Spinal cord (tissue), 10 donors: ENCODE data around the gene EPHA6. TPM values are rescaled to one million over a fixed set of nuclear protein-coding genes. Genes with fewer than 3 reads are reported as not detected.
A peak's percentile ranks its signal among the peaks of the same experiment; 100 is the strongest.

Source experiments
- DNase-seq, 6 donors: peaks; one replicate each; pipeline versions ENCODE4 v3.0.0 to v3.0.0-alpha.2; 2013 to 2015; ENCODE audit warnings: low spot score in 6 of 6, low read depth in 4 of 6
- H3K27ac ChIP-seq: one replicate; pipeline ENCODE4 v1.5.1; 2013; ENCODE audit warnings: low read depth, low read length, control low read depth
- H3K27me3 ChIP-seq: one replicate; pipeline ENCODE4 v1.6.1; 2013; ENCODE audit warnings: low read length; ENCODE audit not compliant: control insufficient read depth, insufficient read depth
- H3K36me3 ChIP-seq: one replicate; pipeline ENCODE4 v1.6.1; 2013; ENCODE audit warnings: low read length; ENCODE audit not compliant: control insufficient read depth, insufficient read depth
- H3K4me1 ChIP-seq: one replicate; pipeline ENCODE4 v1.6.1; 2013; ENCODE audit warnings: low read length; ENCODE audit not compliant: control insufficient read depth, insufficient read depth
- H3K4me3 ChIP-seq: one replicate; pipeline ENCODE4 v1.5.1; 2013; ENCODE audit warnings: low read depth, low read length, control low read depth
- H3K9me3 ChIP-seq: one replicate; pipeline ENCODE4 v1.6.1; 2013; ENCODE audit warnings: low read length; ENCODE audit not compliant: control insufficient read depth, insufficient read depth
- WGBS: methylation state at CpG from one replicate; pipeline ENCODE4 v1.1.5; 2013; ENCODE audit warnings: missing lambda C conversion rate; ENCODE audit not compliant: insufficient coverage; 5-methylcytosine and 5-hydroxymethylcytosine counted together
- polyA plus RNA-seq, 2 donors: library from polyadenylated mRNA; unstranded; fragments of 120-200 nt; gene quantifications; one replicate each; pipeline ENCODE4 v1.2.1, GENCODE V29; 2013; ENCODE audit not compliant: insufficient read length in 2 of 2
- total RNA-seq, 2 donors: library from RNA; depleted of rRNA in 1 of 2; stranded (reverse); fragments of 120-200 nt in 1 of 2; fragments of >200 nt in 1 of 2; gene quantifications; one replicate each; pipeline versions ENCODE4 v1.2.3 to v1.2.4, GENCODE V29; 2013 to 2014
- donor health status: healthy.

Gene EPHA6
- total and polyA plus RNA-seq, 4 donors = 5.3 to 78.5 (median 16.0) TPM

DNA sequence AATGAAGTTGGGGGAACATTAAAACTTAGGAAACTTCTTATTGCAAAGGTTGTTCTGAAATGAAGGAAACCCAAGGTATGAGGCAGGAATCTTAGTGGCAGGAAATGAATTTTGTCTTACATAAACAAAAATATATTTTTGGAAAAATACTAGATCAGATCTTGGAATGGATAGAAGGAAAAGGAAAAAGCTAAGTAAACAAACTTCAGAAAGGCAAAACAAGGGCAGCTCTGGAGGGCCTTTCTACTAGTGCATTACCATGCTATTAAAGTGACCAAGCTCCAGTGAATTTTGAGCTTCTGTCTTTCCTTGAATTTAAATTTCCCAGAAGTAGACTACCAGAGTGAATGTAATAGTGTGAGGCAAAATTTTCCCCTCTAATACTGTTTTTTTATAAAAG lies 963.8 kb downstream of the EPHA6 start:
- H3K27ac ChIP-seq = no peak overlapping the region
- peaks cover 2% of the 10 kb centered on the region for H3K9me3 ChIP-seq
- no peaks in the 10 kb centered on the region for H3K36me3 ChIP-seq

DNA sequence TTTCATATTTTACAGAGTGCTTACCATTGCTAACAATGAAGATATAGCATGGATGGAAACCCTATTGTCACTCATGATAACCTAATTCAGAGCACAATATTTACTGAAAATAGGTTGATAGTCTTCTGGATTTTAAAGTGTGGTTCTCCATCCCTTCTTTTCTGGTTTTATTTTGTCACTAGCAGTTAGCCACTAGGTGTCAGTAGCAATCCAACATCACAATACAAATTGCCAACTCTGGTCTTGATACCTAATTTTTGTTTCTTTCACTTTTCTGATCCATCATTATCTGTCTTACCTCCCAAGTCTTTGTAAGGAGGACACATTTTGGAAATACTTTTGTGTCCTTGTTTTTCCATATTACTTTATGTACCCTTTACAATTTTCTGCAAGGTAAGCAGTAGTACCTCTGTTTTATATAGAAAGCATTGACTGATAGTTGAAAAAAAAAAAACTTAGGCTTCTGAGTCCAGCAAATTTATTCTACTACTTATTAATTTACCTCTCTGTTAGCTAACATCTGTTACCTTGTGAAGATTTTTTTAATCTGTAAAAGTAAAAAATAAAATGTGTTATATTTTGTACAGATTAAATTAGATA lies 979.1 kb downstream of the EPHA6 start:
- peaks cover 3% of the 10 kb centered on the region for H3K36me3 ChIP-seq
- no peaks in the 10 kb centered on the region for H3K9me3 ChIP-seq
- peak; percentile 31 to 90 (median 52) for DNase-seq

More for the DNA sequence above, 963.8 kb downstream of the EPHA6 start:
- Histone ChIP-seq H3K4me3 (no peak overlapping the region), H3K27me3 (no peaks in the 10 kb centered on the region), H3K4me1 (no peaks in the 10 kb centered on the region)
- no peak for DNase-seq

DNA sequence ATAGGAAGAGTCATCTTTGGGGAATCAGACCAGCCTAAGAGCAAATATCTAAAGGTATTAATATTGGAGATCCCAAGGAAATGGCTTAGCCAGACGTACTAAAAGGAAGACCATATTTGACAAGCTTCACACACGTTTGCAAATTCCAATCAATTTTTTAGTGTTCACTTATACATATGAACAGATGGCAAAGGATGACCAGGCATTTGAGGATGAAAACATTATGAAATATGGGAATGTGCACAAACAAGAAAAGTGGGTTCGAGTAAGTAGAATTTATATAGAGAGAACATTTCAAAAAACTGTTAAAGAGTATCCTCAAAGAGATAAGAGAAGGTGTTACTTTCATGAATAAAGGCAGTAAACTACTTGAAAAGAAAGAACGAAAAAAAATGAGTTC lies 981.6 kb downstream of the EPHA6 start:
- Histone ChIP-seq H3K27ac (no peak overlapping the region), H3K4me3 (no peak overlapping the region), H3K4me1 (no peaks in the 10 kb centered on the region), H3K9me3 (no peaks in the 10 kb centered on the region), H3K27me3 (no peaks in the 10 kb centered on the region), H3K36me3 (peaks cover 3% of the 10 kb centered on the region)
- no CpG with 5 or more reads among the region's 4 CpGs for WGBS
- no peak for DNase-seq

More for the DNA sequence above, 979.1 kb downstream of the EPHA6 start:
- Histone ChIP-seq H3K4me1 (no peaks in the 10 kb centered on the region), H3K27me3 (no peaks in the 10 kb centered on the region), H3K4me3 (no peak overlapping the region), H3K27ac (no peak overlapping the region)
